Esophagus squamous epithelium (tissue), 4 donors: ENCODE results near the gene HEY2.

ENCODE experiments used
- CTCF ChIP-seq, 6 experiments: fragments of 450-650 bp in 4 of 6; fragments of 200-600 bp in 2 of 6; sonication (generic) in 2 of 6; IDR thresholded peaks; one replicate each; pipeline ENCODE4 v1.5.1; 2016 to 2019; ENCODE audit warnings: antibody characterized with exemption in 6 of 6, mild to moderate bottlenecking in 4 of 6, moderate library complexity in 4 of 6
- POLR2A ChIP-seq, 4 donors: fragments of 450-650 bp; IDR thresholded peaks; one replicate each; pipeline ENCODE4 v1.6.1; 2017; ENCODE audit warnings: antibody characterized with exemption in 4 of 4, mild to moderate bottlenecking in 4 of 4, moderate library complexity in 3 of 4

- TF ChIP-seq CTCF (IDR thresholded peaks at IDR 0.05) (no peak), POLR2A (IDR thresholded peaks at IDR 0.05) (no peak)
Observed at GRCh38 chr6:125793863-125794262, 44.4 kb downstream of the HEY2 start.
